Measurements from ENCODE around the gene WNT7B. TPM values are rescaled to one million over a fixed set of nuclear protein-coding genes. Genes with fewer than 3 reads are reported as not detected.
A peak's percentile ranks its signal among the peaks of the same experiment; 100 is the strongest.

WNT7B gene
- total and polyA plus RNA-seq, 10 donors = not detected

DNA sequence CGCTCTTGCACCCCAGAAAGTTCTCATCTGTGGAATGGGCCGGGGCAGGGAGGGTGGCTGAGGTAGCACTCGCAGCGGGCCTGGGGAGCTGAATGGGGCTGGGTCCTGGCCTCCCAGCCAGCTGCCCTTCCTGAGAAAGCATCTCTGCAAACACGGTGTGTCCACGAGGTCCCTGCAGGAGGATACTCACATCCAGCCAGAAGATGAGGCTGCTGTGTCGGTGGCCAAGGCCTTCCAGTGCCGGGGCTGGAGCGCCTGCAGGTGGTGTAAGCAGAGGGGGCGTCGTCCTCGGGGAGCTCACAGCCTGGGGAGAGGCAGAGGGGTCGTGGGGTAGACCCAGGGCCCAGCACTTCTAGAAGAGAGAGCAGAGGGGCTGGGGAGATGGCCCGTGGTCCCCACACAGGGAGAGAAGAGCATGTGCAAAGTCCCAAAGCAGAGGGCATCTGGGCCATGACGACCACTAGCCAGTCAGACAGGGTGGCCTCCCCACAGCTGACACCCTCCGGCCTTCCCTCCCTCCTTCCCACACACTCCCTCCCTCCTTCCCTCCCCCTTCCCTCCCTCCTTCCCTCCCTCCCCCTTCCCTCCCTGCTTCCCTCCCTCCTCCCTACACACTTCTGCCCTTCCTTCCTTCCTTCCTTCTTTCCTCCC is 97.9 kb downstream of the WNT7B start:
- DNase-seq = peak; percentile 50
- no peak overlapping the region for H3K27ac ChIP-seq
- peaks cover 0 to 12% (median 4%) of the 10 kb centered on the region in 6 donors for H3K4me1 ChIP-seq
- H3K9me3 ChIP-seq = no peaks in the 10 kb centered on the region
- H3K36me3 ChIP-seq = no peaks in the 10 kb centered on the region
- H3K4me3 ChIP-seq = no peak overlapping the region
- WGBS, 5 donors = 22 to 41% (median 27%) methylated on average over 6 to 16 of the region's 16 CpGs
- intact Hi-C loops (cut with DNase I; ENCODE audit: low total_unique reads) = no loop called here
- TF ChIP-seq POLR2A (IDR thresholded peaks at IDR 0.05) = no peak
- TF ChIP-seq, protein P1, sequence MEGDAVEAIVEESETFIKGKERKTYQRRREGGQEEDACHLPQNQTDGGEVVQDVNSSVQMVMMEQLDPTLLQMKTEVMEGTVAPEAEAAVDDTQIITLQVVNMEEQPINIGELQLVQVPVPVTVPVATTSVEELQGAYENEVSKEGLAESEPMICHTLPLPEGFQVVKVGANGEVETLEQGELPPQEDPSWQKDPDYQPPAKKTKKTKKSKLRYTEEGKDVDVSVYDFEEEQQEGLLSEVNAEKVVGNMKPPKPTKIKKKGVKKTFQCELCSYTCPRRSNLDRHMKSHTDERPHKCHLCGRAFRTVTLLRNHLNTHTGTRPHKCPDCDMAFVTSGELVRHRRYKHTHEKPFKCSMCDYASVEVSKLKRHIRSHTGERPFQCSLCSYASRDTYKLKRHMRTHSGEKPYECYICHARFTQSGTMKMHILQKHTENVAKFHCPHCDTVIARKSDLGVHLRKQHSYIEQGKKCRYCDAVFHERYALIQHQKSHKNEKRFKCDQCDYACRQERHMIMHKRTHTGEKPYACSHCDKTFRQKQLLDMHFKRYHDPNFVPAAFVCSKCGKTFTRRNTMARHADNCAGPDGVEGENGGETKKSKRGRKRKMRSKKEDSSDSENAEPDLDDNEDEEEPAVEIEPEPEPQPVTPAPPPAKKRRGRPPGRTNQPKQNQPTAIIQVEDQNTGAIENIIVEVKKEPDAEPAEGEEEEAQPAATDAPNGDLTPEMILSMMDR (IDR thresholded peaks at IDR 0.05 in 8 of 11, conservative IDR thresholded peaks at IDR 0.05 in 3 of 11) = no peak
- TF ChIP-seq POLR2AphosphoS5 (IDR thresholded peaks at IDR 0.05) = no peak
- peaks cover 0 to 80% (median 62%) of the 10 kb centered on the region in 7 donors for H3K27me3 ChIP-seq (replicated peaks in 1 of 7)

DNA sequence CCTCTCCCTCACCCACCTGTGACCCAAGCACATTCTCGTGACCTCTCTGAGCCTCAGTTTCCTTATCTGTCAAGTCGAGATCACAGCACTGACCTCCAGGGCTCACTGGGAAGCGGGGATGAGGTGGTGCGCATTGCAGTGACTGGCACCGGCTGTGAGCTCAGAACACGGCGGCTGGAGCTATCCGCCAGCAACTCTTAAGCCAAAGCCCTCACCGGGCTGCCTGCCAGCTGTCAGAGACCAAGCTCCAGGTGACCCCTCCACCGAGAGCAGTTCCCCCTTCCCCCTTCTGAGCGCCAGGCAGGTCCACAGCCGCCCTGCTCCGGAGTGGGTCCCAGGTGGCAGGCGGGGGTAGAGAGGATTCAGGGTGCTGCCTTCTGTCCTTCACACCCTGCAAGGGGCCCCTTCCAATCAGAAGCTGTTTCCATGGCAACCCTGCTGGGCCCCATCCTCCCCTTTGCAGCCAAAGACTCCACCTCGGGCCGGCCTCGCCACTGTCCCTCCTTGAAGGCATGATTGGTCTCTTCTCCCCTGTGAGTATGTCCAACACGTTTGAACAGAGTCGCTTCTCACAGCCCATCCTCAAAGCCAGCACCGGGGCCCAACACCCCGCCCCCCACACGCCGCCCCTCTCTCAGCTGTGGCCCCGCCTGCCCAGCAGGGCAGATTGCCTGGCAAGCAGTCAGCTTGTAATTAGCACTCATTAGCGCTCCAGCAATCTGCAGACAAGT is 98.7 kb downstream of the WNT7B start:
- TF ChIP-seq POLR2AphosphoS5 (IDR thresholded peaks at IDR 0.05) (no peak), POLR2A (IDR thresholded peaks at IDR 0.05) (no peak)
- TF ChIP-seq, protein P1 (IDR thresholded peaks at IDR 0.05 in 8 of 11, conservative IDR thresholded peaks at IDR 0.05 in 3 of 11) = no peak
- peaks cover 0 to 8% (median 3%) of the 10 kb centered on the region in 8 donors for H3K9me3 ChIP-seq
- peak; percentile 54 for DNase-seq

DNA sequence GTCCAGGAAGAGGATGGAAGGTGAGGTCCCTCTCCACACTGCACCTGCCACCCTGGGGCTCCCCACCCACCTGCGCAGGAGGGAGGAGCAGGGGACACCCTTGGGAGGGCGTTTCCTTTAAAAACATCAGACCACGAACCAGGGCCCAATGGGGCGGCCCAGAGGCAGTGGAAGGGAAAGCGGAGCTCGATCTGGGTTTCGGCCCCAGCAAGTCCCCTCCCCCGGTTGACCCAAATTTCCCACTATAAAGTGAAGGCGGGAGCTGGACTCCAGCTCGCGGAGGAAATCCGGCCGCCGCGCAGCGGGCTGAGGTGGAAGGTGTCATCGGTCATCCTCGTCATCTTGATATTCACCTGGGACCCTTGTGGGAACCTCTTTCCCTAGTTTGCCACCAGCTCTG is 99.3 kb downstream of the WNT7B start:
- no peaks in the 10 kb centered on the region for H3K36me3 ChIP-seq
- H3K27ac ChIP-seq = no peak overlapping the region
- peaks cover 0 to 13% (median 9%) of the 10 kb centered on the region in 8 donors for H3K9me3 ChIP-seq
- H3K27me3 ChIP-seq (replicated peaks in 1 of 7) = peaks cover 0 to 66% (median 52%) of the 10 kb centered on the region in 7 donors
- TF ChIP-seq POLR2AphosphoS5 (IDR thresholded peaks at IDR 0.05) = no peak
- no peak for TF ChIP-seq POLR2A (IDR thresholded peaks at IDR 0.05)
- TF ChIP-seq, protein P1 (IDR thresholded peaks at IDR 0.05 in 8 of 11, conservative IDR thresholded peaks at IDR 0.05 in 3 of 11) = no peak
- intact Hi-C loops (cut with DNase I; ENCODE audit: low total_unique reads) = no loop called here
- peak; percentile 46 for DNase-seq
- no peak overlapping the region for H3K4me3 ChIP-seq
- 46 to 76% (median 50%) methylated on average over 13 to 18 of the region's 18 CpGs for WGBS, 5 donors
- H3K4me1 ChIP-seq = peaks cover 0 to 12% (median 4%) of the 10 kb centered on the region in 6 donors

More for the DNA sequence above, 98.7 kb downstream of the WNT7B start:
- peaks cover 0 to 71% (median 56%) of the 10 kb centered on the region in 7 donors for H3K27me3 ChIP-seq (replicated peaks in 1 of 7)
- no peak overlapping the region for H3K4me3 ChIP-seq
- intact Hi-C loops (cut with DNase I; ENCODE audit: low total_unique reads) = no loop called here
- peaks cover 0 to 12% (median 4%) of the 10 kb centered on the region in 6 donors for H3K4me1 ChIP-seq
- H3K27ac ChIP-seq = no peak overlapping the region
- no peaks in the 10 kb centered on the region for H3K36me3 ChIP-seq
- WGBS, 5 donors = 16 to 22% (median 19%) methylated on average over 17 to 25 of the region's 25 CpGs

DNA sequence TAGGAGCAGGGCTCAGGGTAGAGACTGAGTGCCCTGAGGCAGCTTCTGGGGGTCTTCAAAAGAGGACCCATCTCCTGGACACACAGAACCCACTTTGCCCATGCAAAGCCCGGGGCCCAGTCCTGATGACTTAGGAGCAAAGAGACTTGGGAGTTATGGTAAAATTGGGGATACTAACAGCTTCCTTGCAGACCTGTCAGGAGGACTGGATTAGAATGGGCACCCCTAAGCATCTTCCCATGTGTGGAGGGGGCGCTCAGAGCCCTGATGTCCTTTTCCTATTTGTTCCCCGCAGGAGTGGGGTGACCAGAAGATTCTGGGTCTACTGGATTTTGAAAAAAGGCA is 100.0 kb downstream of the WNT7B start:
- Histone ChIP-seq H3K27ac (no peak overlapping the region), H3K27me3 (replicated peaks in 1 of 7) (peaks cover 0 to 59% (median 46%) of the 10 kb centered on the region in 7 donors), H3K4me1 (peaks cover 0 to 12% (median 4%) of the 10 kb centered on the region in 6 donors), H3K36me3 (no peaks in the 10 kb centered on the region), H3K4me3 (no peak overlapping the region), H3K9me3 (peaks cover 0 to 18% (median 14%) of the 10 kb centered on the region in 8 donors)
- intact Hi-C loops (cut with DNase I; ENCODE audit: low total_unique reads) = no loop called here
- TF ChIP-seq, protein P1 (IDR thresholded peaks at IDR 0.05 in 8 of 11, conservative IDR thresholded peaks at IDR 0.05 in 3 of 11) = no peak
- TF ChIP-seq POLR2AphosphoS5 (IDR thresholded peaks at IDR 0.05) (no peak), POLR2A (IDR thresholded peaks at IDR 0.05) (no peak)
- DNase-seq = no peak
- 73 to 93% (median 76%) methylated on average over 3 of the region's 3 CpGs for WGBS, 5 donors

All from spleen (tissue), 11 donors.